Measurements from ENCODE around the gene P4HA3.

Gene P4HA3

GRCh38 chr11:74316772-74317505 lies 5.5 kb upstream of the P4HA3 start:
- no peak for DNase-seq (ENCODE audit: low spot score)

GRCh38 chr11:74312326-74312725 lies 886 bp upstream of the P4HA3 start:
- peak; percentile 26 for DNase-seq (ENCODE audit: low spot score)

GRCh38 chr11:74310857-74311256 lies 583 bp downstream of the P4HA3 start:
- DNase-seq (ENCODE audit: low spot score) = no peak

GRCh38 chr11:74307434-74307833 lies 4.0 kb downstream of the P4HA3 start:
- no peak for DNase-seq (ENCODE audit: low spot score)

- DNase-seq (ENCODE audit: low spot score) = no peak
Measured at GRCh38 chr11:74306435-74307175, 4.8 kb downstream of the P4HA3 start.

- DNase-seq (ENCODE audit: low spot score) = no peak
Measured at GRCh38 chr11:74299015-74299414, 12.4 kb downstream of the P4HA3 start.

GRCh38 chr11:74297484-74297883 lies 14.0 kb downstream of the P4HA3 start:
- no peak for DNase-seq (ENCODE audit: low spot score)

- DNase-seq (ENCODE audit: low spot score) = no peak
Measured at GRCh38 chr11:74288911-74289310, 22.5 kb downstream of the P4HA3 start.

GRCh38 chr11:74288161-74288560 lies 23.3 kb downstream of the P4HA3 start:
- no peak for DNase-seq (ENCODE audit: low spot score)

- DNase-seq (ENCODE audit: low spot score) = no peak
Measured at GRCh38 chr11:74284466-74284865, 27.0 kb downstream of the P4HA3 start.

- no peak for DNase-seq (ENCODE audit: low spot score)
Measured at GRCh38 chr11:74283580-74284180, 27.8 kb downstream of the P4HA3 start.

GRCh38 chr11:74282914-74283371 lies 28.5 kb downstream of the P4HA3 start:
- no peak for DNase-seq (ENCODE audit: low spot score)

- no peak for DNase-seq (ENCODE audit: low spot score)
Measured at GRCh38 chr11:74282421-74282820, 29.0 kb downstream of the P4HA3 start.

GRCh38 chr11:74280494-74280893 lies 30.9 kb downstream of the P4HA3 start:
- no peak for DNase-seq (ENCODE audit: low spot score)

- no peak for DNase-seq (ENCODE audit: low spot score)
Measured at GRCh38 chr11:74279256-74279655, 32.2 kb downstream of the P4HA3 start.

- no peak for DNase-seq (ENCODE audit: low spot score)
Measured at GRCh38 chr11:74278721-74279161, 32.7 kb downstream of the P4HA3 start.

- DNase-seq (ENCODE audit: low spot score) = no peak
Measured at GRCh38 chr11:74278103-74278502, 33.3 kb downstream of the P4HA3 start.

- no peak for DNase-seq (ENCODE audit: low spot score)
Measured at GRCh38 chr11:74276581-74276980, 34.9 kb downstream of the P4HA3 start.

GRCh38 chr11:74272276-74272675 lies 39.2 kb downstream of the P4HA3 start:
- no peak for DNase-seq (ENCODE audit: low spot score)

- no peak for DNase-seq (ENCODE audit: low spot score)
Measured at GRCh38 chr11:74269161-74269811, 42.2 kb downstream of the P4HA3 start.

- no peak for DNase-seq (ENCODE audit: low spot score)
Measured at GRCh38 chr11:74268456-74268855, 43.0 kb downstream of the P4HA3 start.

GRCh38 chr11:74267014-74267413 lies 44.4 kb downstream of the P4HA3 start:
- no peak for DNase-seq (ENCODE audit: low spot score)

- DNase-seq (ENCODE audit: low spot score) = no peak
Measured at GRCh38 chr11:74265256-74265655, 46.2 kb downstream of the P4HA3 start.
